ENCODE results near the gene B3GNT3. TPM values are rescaled to one million over a fixed set of nuclear protein-coding genes. Genes with fewer than 3 reads are reported as not detected.

B3GNT3 gene
- total RNA-seq, 1 donor from 2014 or later, result not detected

GRCh38 chr19:17847538-17848366 lies 52.8 kb downstream of the B3GNT3 start, which contains the start of gene JAK3:
TSS of gene JAK3 (minus strand) at chr19:17847982. CDS start at chr19:17844417, 3,565 bp downstream.
- no peaks in the 10 kb centered on the region for H3K9me3 ChIP-seq (ENCODE audit: low read depth)
- H4K20me1 ChIP-seq (ENCODE audit: low read depth), result no peaks in the 10 kb centered on the region
- peak within 1 kb of the TSS; percentile 69 for H3K4me3 Mint-ChIP-seq
- no peaks in the 10 kb centered on the region for H3K36me3 ChIP-seq
- peaks cover 23% of the 10 kb centered on the region for H3K27me3 ChIP-seq
- H3K4me3 ChIP-seq, result no peak within 1 kb of the TSS
- peak within 1 kb of the TSS; percentile 60 for H3K27ac Mint-ChIP-seq
- H3K4me1 ChIP-seq, result no peaks in the 10 kb centered on the region
- peaks cover 11% of the 10 kb centered on the region for H3K27me3 Mint-ChIP-seq (ENCODE audit: insufficient read depth, low read depth)
- no peak within 1 kb of the TSS for H2AFZ ChIP-seq (replicated peaks)
- H3F3A ChIP-seq (ENCODE audit: low read depth), result peaks cover 14% of the 10 kb centered on the region
- no peak within 1 kb of the TSS for H3K27ac ChIP-seq
- H3K4me1 Mint-ChIP-seq, result peaks cover 14% of the 10 kb centered on the region
- H3K36me3 Mint-ChIP-seq, result no peaks in the 10 kb centered on the region
- peak; percentile 94 for DNase-seq (ENCODE audit: low spot score)
- peak within 1 kb of the TSS; percentile 56 for H3K4me2 ChIP-seq
- no peak for TF ChIP-seq CTCF (IDR thresholded peaks at IDR 0.05)
- no peak for TF ChIP-seq EZH2 (IDR thresholded peaks at IDR 0.05)
- TF ChIP-seq EZH2phosphoT487 (IDR thresholded peaks at IDR 0.05), result no peak
- no peaks in the 10 kb centered on the region for H3K79me2 ChIP-seq (ENCODE audit: low read depth)
- peaks cover 4% of the 10 kb centered on the region for H3K9me3 Mint-ChIP-seq
- H3K9ac ChIP-seq, result no peak within 1 kb of the TSS

GRCh38 chr19:17848595-17849292 lies 53.8 kb downstream of the B3GNT3 start:
- Mint-ChIP-seq H3K27me3 (ENCODE audit: insufficient read depth, low read depth) (peaks cover 8% of the 10 kb centered on the region), H3K4me3 (no peak overlapping the region), H3K9me3 (peaks cover 4% of the 10 kb centered on the region), H3K36me3 (no peaks in the 10 kb centered on the region), H3K4me1 (peaks cover 14% of the 10 kb centered on the region), H3K27ac (peak overlapping the region; percentile 59)
- no peak overlapping the region for H3K4me2 ChIP-seq
- no peaks in the 10 kb centered on the region for H3K36me3 ChIP-seq
- peaks cover 13% of the 10 kb centered on the region for H3K27me3 ChIP-seq
- H3K27ac ChIP-seq, result no peak overlapping the region
- H3K4me3 ChIP-seq, result no peak overlapping the region
- DNase-seq (ENCODE audit: low spot score), result peak; percentile 5
- TF ChIP-seq CTCF (IDR thresholded peaks at IDR 0.05), result no peak
- TF ChIP-seq EZH2phosphoT487 (IDR thresholded peaks at IDR 0.05), result no peak
- TF ChIP-seq EZH2 (IDR thresholded peaks at IDR 0.05), result no peak
- no peaks in the 10 kb centered on the region for H3K4me1 ChIP-seq
- no peaks in the 10 kb centered on the region for H3K79me2 ChIP-seq (ENCODE audit: low read depth)
- no peak overlapping the region for H2AFZ ChIP-seq (replicated peaks)
- no peak overlapping the region for H3K9ac ChIP-seq
- H3K9me3 ChIP-seq (ENCODE audit: low read depth), result no peaks in the 10 kb centered on the region
- no peaks in the 10 kb centered on the region for H4K20me1 ChIP-seq (ENCODE audit: low read depth)
- H3F3A ChIP-seq (ENCODE audit: low read depth), result peaks cover 14% of the 10 kb centered on the region

- Mint-ChIP-seq H3K4me1 (peaks cover 13% of the 10 kb centered on the region), H3K9me3 (peaks cover 4% of the 10 kb centered on the region), H3K27ac (no peak overlapping the region), H3K36me3 (no peaks in the 10 kb centered on the region), H3K27me3 (ENCODE audit: insufficient read depth, low read depth) (peaks cover 15% of the 10 kb centered on the region), H3K4me3 (no peak overlapping the region)
- no peak overlapping the region for H3K27ac ChIP-seq
- no peak for DNase-seq (ENCODE audit: low spot score)
- H3F3A ChIP-seq (ENCODE audit: low read depth), result peaks cover 3% of the 10 kb centered on the region
- no peaks in the 10 kb centered on the region for H3K79me2 ChIP-seq (ENCODE audit: low read depth)
- no peaks in the 10 kb centered on the region for H3K4me1 ChIP-seq
- H3K4me3 ChIP-seq, result no peak overlapping the region
- no peak overlapping the region for H3K9ac ChIP-seq
- H2AFZ ChIP-seq (replicated peaks), result no peak overlapping the region
- TF ChIP-seq CTCF (IDR thresholded peaks at IDR 0.05) (no peak), EZH2 (IDR thresholded peaks at IDR 0.05) (no peak), EZH2phosphoT487 (IDR thresholded peaks at IDR 0.05) (no peak)
- no peak overlapping the region for H3K4me2 ChIP-seq
- H4K20me1 ChIP-seq (ENCODE audit: low read depth), result no peaks in the 10 kb centered on the region
- H3K27me3 ChIP-seq, result peaks cover 8% of the 10 kb centered on the region
- H3K9me3 ChIP-seq (ENCODE audit: low read depth), result no peaks in the 10 kb centered on the region
- H3K36me3 ChIP-seq, result no peaks in the 10 kb centered on the region
Observed at GRCh38 chr19:17854061-17854460, 59.1 kb downstream of the B3GNT3 start.

Measured in neural progenitor cell (in vitro differentiated cells).